ENCODE measurements around the gene C20orf96. TPM values are rescaled to one million over a fixed set of nuclear protein-coding genes. Genes with fewer than 3 reads are reported as not detected.
"Not testable (repeated sequence)": the region's sequence is repeated elsewhere in the genome, so short reads cannot be mapped to it uniquely, and the experiment has no call there.

C20orf96 gene
- total RNA-seq, 1 donor from 2014 or later: 3.2 TPM

DNA sequence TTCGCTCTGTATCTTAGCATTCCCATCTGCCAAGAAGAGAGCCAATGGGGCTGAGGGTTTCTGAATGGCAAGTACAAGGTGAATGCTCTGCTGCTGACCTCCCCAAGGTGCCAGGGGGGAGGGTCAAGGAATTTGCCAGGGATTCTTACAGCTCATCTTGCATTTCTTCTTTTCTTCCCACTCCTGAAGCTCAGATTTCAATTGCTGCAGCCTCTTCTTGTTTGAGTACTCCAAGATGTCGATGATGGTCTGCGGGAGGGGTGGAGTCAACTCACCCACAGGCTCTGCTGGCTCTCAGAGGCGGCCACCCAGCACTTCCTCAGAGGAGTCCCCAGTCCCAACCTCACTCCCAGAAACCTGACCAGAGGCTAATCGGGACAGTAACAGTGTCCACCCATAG is 12.4 kb downstream of the C20orf96 start:
- no peak for DNase-seq

- DNase-seq: no peak
Observed at GRCh38 chr20:277496-277781, 13.1 kb downstream of the C20orf96 start.

DNA sequence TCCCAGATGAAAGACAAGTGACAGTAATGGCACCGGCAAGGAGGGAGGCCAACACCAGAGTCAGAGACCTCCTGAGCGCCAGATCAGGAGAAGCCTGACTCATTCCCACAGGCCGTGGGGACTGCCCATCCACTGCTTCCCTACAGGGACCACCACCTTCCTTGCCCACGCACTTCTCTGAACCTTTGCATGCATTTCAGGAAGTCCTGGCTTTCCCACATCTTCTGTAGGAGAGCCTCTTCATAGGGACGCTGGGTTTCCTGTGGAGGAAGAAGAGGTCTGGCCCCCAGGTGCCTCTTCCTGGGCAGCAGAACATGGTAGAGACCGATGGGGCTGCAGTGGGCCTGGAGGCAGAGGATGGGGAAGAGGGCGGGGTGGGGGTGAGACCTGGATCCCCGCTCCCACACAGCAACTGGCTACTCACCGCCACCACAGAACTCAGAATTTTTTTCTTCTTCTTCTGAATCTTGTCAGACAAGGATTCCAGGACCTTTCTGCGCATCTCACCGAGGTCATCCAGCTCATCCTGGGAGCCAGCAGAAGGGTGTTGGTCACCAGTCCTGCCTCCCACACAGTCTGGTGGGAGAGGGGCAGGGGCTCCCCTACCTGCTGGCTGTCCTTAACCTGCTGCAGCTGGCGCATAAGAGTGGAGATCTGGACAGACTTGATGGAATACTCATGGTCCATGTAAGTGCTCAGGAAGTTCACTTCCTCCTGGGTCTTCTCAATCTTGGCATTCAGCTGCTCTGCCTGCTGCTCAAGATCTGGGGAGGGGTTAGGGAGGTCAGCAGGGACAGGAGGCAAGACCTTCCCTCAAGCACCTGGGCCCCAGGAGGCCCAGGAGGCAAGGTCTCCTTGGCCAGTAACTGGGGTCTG is 13.7 kb downstream of the C20orf96 start:
- no peak for DNase-seq

DNA sequence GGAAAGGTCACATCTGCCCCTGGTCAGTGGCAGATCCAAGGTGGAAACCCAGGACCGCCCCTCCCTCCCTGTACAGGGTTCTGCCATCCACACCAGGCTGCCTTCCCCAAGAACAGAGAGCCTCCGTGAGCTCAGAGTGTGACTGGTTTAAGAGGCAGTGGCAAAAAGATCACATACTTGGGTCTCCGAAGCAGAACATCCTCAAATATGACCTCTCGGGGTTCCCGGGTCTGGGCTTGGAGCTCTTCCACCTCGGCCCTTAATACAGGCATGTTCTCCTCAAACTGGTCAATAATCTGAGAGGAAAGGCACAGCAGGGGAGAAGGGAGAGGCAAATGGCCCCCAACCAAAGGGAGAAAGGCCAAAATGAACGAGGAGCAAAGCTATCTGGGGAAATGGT is 14.8 kb downstream of the C20orf96 start:
- no peak for DNase-seq

DNA sequence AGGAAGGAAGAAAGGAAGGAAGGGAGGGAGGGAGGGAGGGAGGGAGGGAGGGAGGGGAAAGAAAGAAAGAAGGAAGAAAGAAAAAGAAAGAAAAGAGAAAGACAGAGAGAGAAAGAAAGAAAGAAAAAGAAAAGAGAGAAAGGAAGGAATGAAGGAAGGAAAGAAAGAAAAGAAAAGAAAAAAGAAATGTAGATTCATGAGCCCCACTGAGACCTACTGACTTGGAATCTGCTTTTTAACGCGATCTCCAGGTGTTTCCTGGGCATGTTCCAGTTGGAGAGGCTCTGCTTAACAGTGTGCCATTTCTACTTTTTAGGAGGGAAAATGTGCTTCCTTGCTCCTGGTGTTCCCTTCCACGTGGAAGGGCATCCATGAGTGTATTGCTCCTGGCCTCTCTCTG is 16.7 kb downstream of the C20orf96 start:
- no peak for DNase-seq

DNA sequence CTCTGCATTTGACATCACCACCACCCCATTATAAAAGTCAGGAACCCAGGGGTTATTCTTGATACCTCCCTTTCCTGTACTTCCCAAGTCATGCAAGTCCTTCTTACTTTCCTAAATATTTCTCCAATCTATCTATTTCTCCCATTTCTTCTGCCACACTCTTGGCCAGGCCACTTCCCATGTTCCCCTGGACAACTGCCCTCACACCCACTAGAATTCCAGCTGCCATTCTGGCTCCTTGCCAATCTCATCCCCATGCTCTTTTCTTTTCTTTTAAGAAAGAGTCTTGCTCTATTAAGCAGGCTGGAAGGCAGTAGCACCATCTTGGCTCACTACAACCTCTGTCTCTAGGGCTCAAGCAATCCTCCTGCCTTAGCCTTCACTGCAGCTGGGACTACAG is 17.8 kb downstream of the C20orf96 start:
- DNase-seq: no peak

- no peak for DNase-seq
Observed at GRCh38 chr20:271528-271927, 19.0 kb downstream of the C20orf96 start.

GRCh38 chr20:271069-271468 is 19.5 kb downstream of the C20orf96 start:
- no peak for DNase-seq

DNA sequence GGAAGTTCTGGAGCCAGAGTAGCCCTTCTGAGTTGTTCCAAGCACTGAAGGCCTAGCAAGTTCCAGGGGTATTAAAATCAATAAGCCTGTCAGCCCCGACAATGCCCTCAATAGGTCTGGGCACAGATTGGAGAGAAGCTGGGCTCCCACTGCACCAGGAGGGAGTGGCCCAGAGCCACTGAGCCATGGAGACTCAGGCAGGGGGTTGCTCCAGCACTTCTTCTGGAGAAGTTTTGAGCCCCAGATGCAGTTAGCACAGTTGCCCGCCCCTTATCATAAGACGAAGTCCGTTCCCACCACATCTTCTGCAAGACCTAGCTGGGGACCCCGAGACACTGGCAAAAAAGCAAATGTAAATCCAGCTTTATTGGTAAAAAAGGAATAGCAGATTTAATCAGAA is 20.0 kb downstream of the C20orf96 start:
- DNase-seq: no peak

- DNase-seq: peak; percentile 89
Observed at GRCh38 chr20:266596-267562, 23.7 kb downstream of the C20orf96 start.

GRCh38 chr20:263701-264100 is 26.8 kb downstream of the C20orf96 start:
- no peak for DNase-seq

GRCh38 chr20:259981-260380 is 30.6 kb downstream of the C20orf96 start:
- DNase-seq: no peak

- DNase-seq: peak; percentile 53
Observed at GRCh38 chr20:258963-259362, 31.6 kb downstream of the C20orf96 start.

DNA sequence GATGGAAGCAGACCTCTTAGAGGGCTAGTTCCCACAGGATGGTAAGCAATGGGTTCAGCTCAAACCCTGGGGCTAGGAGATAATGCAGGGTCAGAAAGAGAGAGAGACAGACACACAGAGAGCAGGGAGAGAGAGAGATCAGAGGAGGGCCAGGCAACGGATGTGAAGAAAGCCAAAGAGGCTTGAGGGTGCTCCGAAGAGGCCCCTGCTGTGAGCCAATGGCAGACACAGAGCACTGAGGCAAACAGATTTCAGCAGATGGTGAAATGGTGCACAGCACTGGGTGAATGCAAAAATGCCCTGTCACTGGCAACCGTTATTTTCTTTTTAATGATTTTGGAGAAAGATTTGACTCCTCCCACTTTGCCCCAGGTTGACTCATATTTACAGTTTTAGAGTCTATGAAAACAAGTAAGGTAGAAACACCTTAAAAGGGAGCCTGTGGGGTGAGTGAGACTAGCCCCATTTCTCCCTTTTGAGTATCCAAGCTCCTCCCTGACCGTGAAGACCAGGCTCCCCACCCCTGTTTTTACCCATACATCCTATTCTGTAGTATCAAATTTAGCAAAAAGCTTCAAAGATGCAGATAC is 32.2 kb downstream of the C20orf96 start:
- no peak for DNase-seq

DNA sequence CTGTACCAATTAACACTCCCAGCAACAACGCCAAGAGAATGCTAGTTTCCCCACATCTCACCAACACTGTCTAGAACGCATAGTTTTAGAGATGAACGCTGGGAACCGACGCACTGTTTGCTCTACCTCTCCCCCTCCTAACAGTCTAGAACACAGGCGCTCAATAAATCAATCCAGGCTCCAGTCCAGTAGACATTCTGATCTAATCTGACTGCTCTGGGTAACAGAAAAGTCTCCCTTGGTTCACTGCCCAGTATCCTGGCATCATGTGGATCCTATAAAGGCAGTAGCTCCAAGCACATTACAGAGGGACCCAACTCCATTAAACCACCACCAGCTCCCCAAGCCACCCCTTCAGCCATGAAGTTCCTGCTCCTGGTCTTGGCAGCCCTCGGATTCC is 33.1 kb downstream of the C20orf96 start, which contains the start of gene DEFB132:
DEFB132 (plus strand) TSS at position 306 of the 400 bp plus-strand sequence; CDS start at position 361, 55 bp downstream.
- DNase-seq: no peak

GRCh38 chr20:253447-253846 is 37.1 kb downstream of the C20orf96 start:
- DNase-seq: not testable (repeated sequence)

- DNase-seq: no peak
Observed at GRCh38 chr20:252801-253200, 37.7 kb downstream of the C20orf96 start.

DNA sequence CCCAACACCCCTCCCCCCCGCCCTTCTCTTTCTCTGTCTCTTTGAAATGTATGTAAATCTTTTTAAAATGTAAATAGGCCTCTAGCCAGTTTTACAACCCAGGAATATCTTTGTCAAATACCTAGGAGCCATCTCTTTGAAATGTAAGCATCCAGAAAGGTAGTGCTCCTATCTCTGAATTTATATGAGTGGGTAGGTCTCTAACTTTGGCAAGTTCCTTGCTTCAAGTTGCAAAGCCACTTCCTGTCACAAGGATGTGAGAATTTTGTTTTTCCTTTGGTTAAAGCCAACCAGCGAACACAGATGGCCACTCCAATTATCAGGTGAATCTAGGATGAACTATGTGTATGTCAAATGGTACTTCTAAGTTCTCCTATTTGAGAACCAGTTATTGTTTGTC is 39.2 kb downstream of the C20orf96 start:
- DNase-seq: no peak

DNA sequence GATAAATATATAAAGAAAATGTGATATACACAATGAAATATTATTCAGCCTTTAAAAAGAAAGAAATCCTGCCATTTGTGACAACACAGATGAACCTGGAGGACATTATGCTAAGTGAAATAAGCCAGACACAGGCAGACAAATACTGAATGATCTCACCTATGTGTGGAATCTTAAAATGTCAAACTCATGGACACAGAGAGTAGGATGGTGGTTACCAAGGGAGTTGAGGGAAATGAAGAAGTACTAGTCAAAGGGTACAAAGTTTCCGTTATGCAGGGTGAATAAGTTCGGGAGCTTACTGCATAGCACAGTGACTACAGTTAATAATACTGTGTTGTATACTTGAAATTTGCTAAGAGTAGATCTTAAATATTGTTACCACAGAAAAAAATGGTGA is 47.6 kb downstream of the C20orf96 start:
- no peak for DNase-seq

GRCh38 chr20:237929-238328 is 52.6 kb downstream of the C20orf96 start:
- DNase-seq: peak; percentile 1

DNA sequence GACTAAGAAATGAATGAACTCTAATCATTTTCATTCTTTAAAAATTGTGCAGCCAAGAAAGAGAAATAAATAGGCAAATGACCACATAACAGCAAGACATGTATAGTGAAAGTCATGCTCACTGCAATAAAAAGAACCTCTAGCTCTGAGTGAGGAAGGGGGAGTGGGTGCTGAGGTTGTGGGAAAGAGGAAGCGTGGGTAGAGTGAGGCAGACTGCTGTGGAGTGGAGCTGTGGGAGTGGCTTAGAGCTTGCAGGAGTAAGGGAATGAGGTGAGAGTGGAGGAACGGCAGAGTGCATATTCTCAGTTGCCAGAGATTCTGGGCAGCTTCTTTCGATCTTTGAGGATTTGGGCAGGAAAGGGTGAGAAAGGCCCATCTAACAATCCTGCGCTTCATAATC is 53.1 kb downstream of the C20orf96 start:
- DNase-seq: no peak

DNA sequence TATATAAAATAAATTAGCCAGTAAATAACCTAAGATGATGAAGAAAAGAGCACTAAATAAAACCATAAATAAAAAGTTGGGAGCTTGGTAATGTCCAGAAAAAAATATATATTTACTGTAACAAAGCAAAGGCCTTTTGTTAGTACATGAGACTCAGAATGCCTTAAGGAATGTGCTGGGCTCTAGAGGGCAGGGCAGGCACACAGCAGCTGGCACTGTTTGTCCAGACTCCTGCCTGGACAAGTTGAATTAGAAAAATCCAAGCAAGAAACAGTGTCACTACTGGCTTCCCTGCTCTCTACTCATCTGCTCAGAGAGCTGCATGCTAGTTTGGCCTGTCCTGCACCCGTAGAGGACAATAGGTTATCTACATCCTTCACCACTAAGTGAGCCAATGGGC is 54.7 kb downstream of the C20orf96 start:
- peak; percentile 31 for DNase-seq

DNA sequence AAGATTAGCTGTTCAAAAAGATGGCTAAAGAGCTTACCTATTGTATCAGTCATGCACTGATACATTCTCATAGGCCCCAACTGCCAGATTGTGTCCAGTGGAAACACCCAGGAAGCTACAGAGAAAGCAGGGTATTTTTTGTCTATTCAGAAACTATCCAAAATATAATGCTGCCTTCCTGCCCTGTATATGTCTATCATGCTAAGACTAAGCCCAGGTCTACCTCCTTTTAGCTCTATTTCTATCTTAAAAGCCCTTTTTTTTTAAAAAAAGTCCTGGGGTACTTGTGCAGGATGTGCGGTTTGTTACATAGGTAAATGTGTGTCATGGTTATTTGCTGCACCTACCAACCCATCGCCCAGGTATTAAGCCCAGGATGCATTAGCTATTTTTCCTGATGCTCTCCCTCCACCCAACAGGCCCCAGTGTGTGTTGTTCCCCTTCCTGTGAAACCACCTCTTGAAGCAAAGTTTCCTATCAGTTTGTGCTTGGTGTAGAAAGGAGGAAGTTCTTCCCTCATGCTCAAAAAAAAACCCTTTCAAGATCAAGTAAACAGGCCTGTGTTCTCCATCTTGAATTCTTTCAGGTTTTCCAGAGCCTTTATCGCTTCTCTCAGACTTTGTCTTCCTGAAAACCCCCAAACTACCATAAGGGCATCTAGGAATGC is 63.0 kb downstream of the C20orf96 start:
- no peak for DNase-seq

Data from dermis blood vessel endothelial cell (primary cell).